WTC11 (cell line): ENCODE data around the gene CHRNB4.

ENCODE experiments used
- CTCF ChIP-seq: fragments of 200-600 bp; IDR thresholded peaks from 2 replicates; pipeline ENCODE4 v1.8.0; 2022; ENCODE audit warnings: antibody characterized with exemption
- FOXK1 ChIP-seq: sonication (generic); formaldehyde crosslinking; IDR thresholded peaks from 2 replicates; pipeline ENCODE4 v1.8.0; 2022; ENCODE audit warnings: mild to moderate bottlenecking, moderate library complexity, missing genetic modification reagents
- HMGXB4 ChIP-seq: sonication (generic); formaldehyde crosslinking; IDR thresholded peaks from 2 replicates; pipeline ENCODE4 v1.8.1; 2023; ENCODE audit warnings: mild to moderate bottlenecking, moderate library complexity, missing genetic modification reagents

- no peak for TF ChIP-seq HMGXB4 (CRISPR knock-in tag)
- no peak for TF ChIP-seq CTCF
- no peak for TF ChIP-seq FOXK1 (CRISPR knock-in tag)
Observed at GRCh38 chr15:78681281-78682003, 40.4 kb upstream of the CHRNB4 start.
